ENCODE measurements around the gene ARTN.
A peak's percentile ranks its signal among the peaks of the same experiment; 100 is the strongest.

The ARTN gene

DNA sequence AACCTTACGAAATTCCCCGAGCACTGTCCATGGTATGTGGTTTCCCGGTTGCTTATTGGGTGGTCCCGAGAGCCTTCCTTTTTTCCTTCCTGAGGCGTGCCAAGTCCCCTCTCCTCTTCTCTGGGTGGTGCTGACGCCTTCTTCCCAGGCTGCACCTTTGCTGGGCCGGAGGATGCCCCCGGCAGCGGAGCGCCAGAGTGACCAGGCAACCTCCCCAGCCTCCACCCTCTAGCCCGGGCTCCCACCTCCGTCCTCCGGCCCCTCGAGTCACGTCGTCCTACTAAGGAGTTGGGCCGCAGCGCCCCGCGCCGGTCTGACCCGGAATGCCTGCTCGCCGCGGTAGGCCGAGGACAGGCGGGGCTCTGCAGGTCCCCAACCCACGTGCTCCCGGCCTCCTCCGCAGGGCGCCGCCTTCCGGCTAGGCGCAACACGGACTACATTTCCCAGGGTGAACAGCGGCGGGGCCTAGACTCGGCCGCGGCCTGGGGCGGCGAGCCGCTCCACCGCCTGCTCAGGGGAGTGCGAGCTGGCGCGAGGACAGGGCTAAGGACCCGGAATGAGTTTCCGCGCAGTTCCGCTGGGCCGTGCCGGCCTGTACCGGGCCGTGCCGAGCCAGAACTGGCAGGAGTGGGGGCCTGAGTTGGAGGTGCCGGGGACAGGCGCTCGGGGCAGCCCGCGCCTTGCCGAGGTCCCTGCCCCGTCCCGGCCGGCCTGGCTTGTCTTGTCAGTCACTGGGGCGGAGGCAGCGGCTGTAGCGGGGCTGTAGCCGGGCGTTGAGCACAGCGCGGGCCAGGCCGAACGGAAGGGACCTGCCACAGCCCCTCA, 12.8 kb downstream of the ARTN start, which contains the start of gene IPO13:
IPO13 (plus strand) TSS at position 715 of the 825 bp plus-strand sequence. CDS start 651 bp downstream, outside the sequence.
- peak within 1 kb of the TSS; percentile 90 for H3K4me3 ChIP-seq (ENCODE audit: low read depth, low read length)

DNA sequence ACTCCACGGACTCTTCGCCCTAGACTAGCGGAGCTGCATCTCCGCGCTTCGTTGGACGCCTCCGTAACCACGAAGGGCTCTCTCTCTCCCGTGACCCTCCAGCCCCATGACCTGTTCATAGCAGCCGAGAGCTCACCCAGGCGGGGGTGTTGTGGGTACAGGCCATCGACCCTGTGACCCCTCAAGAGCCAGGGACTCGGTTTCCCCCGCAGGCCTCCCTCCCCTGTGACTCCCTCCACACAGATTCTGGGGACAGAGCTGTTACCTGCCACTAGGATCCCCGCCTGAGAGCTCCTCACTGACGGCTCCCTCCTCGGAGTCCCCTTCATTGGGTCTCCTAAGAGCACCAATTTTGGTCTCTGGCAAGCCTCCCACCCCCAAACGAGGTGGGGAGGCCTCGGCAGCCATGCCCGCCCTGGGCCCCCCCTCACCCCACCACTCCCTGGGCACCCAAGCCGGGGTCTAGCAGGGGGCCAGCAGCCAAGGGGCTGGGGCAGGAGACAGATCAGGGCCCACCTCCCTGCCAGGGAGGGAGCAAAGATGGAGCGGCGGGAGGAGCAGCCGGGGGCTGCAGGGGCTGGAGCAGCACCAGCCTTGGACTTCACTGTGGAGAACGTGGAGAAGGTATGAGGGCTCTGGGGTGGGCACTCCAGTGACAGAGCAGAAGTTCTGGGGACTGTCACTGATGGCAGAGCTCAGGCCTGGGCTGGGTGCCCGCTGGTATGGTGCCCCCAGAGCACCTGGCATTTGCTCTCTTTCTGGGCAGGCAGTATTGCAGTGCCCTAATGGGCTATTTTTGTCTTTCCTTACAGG, 13.7 kb downstream of the ARTN start:
- H3K4me3 ChIP-seq (ENCODE audit: low read depth, low read length) = peak overlapping the region; percentile 90

DNA sequence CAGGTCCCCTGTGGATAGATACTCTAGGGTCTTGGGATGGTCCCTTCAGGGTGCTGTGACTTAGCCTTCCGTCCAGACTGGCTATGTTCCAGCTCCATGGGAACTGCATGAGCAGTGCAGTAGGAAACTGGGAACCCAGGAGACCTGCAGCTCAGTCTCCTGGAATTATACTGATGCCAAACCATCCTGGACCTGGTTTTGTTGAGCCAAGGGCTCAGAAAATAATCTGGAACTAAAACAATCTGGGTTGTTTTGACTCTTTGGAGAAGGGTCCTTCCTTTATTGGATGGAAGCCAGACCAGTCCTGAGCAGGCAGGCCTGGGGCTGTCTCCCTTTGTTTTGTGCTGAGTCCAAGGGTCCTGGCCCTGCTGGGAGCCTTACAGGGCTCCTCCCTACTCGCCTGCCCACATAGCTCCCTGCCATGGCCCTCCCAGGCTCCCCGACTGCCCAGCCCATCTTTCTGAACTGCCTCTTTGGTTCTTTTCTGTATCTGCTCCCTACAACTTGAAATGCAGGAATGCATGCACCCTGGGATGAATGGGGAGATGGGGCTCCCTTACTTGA, 14.4 kb downstream of the ARTN start:
- no peak overlapping the region for H3K4me3 ChIP-seq (ENCODE audit: low read depth, low read length)

DNA sequence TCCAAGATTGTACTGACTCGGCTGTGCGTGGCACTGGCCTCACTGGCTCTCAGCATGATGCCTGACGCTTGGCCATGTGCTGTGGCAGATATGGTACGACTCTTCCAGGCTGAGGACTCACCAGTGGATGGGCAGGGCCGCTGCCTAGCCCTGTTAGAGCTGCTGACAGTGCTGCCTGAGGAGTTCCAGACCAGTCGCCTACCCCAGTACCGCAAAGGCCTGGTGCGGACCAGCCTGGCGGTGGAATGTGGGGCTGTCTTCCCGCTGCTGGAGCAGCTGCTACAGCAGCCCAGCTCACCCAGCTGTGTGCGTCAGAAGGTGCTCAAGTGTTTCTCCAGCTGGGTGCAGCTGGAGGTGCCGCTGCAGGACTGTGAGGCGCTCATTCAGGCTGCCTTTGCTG, 16.1 kb downstream of the ARTN start:
- H3K4me3 ChIP-seq (ENCODE audit: low read depth, low read length) = no peak overlapping the region

DNA sequence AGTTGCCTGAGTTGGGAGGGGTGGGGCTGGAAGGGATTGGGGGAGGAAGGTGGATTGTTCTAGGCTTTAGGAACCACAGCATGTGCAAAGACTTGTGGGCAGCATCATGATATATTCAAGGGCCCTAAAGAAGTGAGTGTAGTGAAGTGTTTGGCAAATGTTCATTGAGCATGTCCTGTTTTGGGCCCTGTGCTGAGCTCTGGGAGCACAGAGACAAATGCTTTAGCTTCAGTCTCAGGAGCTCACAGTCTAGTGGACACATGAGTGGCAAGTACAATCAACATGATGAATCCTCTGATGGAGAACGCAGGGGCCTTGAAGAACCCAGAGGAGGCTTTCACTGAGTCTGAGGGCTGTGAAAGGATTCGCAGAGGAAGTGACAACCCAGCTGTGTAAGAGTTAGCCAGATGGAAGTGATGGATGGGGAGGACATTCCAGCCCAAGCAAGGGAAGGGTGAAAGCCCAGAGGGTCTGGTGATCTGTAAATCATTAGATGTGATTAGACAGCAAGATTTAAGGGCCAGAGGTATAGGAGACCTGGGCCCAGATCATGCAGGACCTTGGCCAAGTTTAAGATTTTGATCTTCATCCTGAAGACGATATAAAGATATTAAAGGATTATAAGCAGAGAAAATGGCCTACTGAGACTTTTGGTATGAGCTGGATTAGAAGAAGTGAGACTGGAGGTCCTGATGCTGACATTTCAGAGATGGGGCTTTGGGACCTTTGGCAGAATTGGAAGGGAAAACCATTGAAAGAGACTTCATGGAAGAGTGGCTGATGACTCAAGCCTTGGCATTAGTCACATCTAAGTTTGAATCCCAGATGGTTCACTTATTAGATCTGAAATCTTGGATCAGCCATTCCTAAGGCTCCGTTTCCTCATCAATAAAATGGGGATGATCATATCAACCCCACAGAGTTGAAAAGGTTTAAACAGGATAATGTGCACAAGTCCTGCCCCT, 17.7 kb downstream of the ARTN start:
- no peak overlapping the region for H3K4me3 ChIP-seq (ENCODE audit: low read depth, low read length)

DNA sequence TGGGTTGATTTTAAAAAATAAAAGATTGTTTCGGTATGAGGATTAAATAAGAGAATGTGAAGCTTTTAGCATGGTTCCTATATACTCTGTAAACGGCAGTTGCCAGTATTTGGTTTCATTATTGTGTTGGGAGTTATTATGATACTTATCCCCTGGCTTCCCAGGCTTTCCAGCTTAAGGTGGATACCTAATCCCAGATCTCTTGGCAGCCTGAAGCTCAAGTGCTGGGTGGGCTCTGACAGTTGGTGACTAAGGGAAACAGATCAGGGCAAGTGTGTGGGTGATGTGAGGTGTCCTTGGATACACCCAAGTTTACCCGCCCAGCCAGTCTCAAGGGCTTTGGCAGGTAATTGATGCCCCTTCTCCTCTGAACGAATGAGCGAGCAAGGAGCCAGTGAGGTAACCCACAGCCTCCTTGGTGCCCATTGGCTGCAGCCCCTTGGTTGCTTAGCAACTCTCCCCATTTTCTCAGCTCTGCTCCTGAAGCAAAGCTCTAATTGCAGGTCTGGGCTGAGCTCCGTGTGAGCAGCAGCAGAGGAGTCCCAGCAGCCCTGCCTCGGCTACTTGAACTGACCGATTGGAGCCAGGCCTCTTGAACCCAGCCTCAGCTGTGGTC, 19.2 kb downstream of the ARTN start:
- no peak overlapping the region for H3K4me3 ChIP-seq (ENCODE audit: low read depth, low read length)

DNA sequence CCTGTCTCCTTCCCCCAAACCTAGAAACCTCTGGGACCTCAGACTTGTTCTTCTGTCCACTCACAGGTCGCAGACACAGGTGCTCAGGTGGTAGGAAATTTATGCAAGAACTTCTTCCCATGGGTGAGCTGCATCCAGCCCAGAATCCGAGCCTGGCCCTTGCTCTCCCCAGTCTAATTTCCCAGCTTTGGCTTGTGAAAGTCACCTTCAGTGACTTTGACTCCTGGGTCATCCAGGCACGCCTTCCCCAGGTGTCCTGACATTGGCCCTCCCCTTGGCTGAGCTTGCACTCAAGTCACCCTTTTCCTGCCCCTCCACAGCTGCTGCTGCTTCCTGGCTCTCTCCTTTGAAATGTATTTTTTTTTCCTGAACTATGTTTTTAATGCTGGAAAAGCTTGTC, 19.8 kb downstream of the ARTN start:
- H3K4me3 ChIP-seq (ENCODE audit: low read depth, low read length) = no peak overlapping the region

DNA sequence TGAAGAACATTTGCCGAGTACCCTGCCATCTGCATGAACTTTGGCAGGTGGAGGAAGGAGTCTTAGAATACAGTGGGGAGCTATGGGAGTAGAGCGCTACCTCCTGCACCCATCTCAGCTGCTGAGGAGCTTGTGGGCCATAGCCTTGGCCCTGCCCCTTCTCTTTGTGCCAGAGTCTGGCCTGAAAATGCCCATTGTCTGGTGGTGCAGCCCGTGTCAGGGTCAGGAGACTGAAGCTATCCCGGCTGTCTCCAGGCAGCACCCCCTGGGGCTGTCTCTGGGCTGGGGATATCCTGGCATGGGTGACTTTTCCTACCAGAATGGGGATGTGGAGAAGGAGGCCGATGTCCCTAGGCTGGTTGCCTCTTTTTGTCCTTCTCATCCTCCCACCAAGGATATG, 20.4 kb downstream of the ARTN start:
- no peak overlapping the region for H3K4me3 ChIP-seq (ENCODE audit: low read depth, low read length)

DNA sequence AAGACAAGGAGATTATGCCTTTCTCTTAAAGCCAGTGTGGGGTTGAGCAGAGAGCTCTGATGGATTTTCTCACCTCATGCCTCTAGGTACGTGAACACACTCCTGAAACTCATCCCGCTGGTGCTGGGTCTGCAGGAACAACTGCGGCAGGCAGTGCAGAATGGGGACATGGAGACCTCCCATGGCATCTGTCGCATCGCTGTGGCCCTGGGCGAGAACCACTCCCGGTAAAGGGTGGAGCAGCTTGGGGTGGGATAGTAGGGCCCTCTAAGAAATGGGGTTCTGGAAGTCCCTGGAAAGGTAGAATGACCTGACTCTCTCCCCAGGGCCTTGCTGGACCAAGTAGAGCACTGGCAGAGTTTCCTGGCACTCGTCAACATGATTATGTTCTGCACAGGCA, 22.6 kb downstream of the ARTN start:
- H3K4me3 ChIP-seq (ENCODE audit: low read depth, low read length) = no peak overlapping the region

DNA sequence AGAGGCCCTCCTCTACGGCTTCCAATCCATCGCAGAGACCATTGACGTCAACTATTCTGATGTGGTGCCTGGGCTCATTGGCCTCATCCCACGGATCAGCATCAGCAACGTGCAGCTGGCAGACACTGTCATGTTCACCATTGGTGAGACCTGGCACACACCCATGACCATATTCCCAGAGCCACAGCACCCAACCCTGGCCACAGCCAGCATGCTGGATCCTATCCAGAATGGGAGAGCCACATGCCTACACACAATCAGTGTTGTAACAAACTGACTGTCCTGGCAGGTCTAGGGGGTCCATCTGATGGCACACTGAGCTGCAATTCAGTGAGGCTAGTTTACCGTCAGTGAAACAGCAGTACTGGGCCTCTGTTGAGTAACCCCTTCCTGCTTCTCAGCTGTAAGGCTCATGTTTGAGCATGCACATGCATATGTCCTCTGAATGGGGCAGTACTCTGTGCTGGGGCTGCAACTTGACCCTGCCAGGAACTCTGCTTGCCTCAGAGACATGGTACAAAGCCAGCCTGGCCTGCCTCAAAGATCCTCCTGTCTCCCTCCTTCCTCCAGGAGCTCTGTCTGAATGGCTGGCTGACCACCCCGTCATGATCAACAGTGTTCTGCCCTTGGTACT, 23.9 kb downstream of the ARTN start:
- H3K4me3 ChIP-seq (ENCODE audit: low read depth, low read length) = no peak overlapping the region

DNA sequence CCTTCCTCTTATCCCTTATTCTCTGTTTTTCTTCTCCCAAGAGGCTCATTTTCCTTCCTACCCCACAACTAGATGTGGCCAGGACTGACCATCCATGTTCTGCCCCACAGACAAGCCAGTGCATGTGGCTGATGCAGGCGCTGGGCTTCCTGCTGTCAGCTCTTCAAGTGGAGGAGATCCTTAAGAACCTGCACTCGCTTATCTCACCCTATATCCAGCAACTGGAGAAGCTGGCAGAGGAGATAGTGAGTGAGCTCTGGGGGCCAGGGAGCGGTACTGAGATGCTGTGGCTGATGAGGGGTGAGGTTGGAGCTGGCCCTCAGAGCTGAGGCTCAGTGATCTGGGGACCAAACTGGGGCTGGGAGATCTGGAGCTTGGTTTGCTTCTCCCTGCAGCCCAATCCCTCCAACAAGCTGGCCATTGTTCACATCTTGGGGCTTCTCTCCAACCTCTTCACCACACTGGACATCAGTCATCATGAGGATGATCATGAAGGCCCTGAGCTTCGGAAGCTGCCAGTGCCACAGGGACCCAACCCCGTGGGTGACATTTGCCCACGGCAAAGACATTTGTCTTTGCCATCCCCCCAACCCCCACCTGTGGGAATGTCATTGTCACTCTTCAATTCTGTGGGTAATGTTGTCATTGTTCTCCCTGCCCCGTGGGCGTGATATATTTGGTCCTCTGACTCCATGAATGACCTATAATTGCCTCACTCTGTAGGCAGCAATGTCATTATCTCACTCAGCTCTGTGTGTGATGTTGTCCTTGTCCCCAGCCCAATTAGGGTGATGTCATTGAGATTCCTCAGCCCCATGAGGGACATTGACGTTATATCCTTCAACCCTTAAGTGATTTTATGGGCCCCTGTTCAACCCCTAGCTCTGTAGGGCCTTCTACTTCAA, 25.0 kb downstream of the ARTN start:
- H3K4me3 ChIP-seq (ENCODE audit: low read depth, low read length) = no peak overlapping the region

DNA sequence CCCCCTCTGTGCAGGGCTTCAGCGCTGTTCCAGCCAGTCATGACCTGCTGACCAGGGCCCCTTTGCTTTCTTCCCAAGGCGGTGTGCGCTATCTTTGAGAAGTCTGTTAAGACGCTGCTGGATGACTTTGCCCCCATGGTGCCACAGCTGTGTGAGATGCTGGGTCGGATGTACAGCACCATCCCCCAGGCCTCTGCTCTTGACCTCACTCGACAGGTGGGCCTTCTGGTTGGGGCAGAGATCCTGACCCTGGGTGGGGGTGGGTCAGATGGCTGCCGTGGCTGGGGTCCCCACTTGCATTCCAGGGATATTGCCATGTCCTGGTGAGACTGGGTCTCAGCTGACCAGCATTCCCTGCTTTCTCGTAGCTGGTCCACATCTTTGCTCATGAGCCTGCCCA, 27.2 kb downstream of the ARTN start:
- no peak overlapping the region for H3K4me3 ChIP-seq (ENCODE audit: low read depth, low read length)

DNA sequence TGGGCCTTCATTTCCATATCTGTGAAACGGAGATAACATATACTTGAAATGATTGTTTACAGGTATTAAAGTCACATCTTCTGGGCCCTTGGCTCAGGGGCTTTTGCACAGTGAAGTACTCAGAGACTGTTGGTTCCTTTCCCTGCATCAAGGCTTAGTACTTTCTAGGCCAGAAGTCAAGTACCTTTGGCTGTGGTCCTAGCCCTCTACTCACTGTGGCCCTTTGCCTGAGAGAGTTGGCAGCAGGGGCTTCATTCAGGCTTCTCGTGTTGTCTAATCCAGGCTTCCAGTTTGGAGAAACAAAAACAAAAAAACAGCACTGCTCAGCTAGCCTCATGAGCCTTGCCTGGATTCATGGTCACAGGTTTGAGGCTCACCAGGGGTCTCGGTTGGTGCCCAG, 28.1 kb downstream of the ARTN start:
- no peak overlapping the region for H3K4me3 ChIP-seq (ENCODE audit: low read depth, low read length)

DNA sequence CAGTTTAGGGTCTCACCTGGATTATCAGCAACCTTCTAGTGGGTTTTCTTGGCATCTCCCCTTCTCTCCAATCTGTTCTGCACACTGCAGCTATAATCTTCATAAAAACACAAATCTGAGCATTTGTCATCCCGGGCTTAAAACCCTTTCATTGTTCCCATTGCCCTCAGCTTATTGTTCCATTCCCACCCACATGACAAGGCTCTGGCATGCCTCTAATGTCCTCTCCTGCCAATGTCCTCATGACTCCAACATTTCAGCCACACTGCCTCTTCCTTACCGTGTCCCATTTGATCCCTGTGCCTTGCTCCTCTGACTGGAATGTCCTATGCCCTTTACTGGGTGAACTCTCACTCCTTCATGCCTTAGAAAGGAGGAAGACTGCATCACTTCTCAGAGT, 28.7 kb downstream of the ARTN start:
- H3K4me3 ChIP-seq (ENCODE audit: low read depth, low read length) = no peak overlapping the region

DNA sequence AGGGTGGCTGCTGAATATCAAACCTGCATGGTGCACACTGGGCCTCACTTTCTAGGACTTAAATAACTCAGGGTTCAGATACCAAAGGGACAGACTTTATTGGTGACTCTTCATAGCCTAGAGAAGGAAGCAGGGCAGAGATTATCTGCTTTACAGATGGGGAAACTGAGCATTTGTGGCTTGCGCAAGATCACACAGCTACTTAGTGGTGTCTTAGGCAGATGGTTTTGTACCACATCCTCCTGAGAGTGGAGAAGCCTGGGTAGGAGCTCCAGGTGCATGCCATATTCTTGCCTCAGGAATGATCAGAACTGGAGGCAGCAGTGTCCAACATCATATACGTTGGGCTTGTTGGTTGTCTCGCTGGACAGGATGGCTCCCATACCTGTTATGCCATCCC, 29.4 kb downstream of the ARTN start:
- no peak overlapping the region for H3K4me3 ChIP-seq (ENCODE audit: low read depth, low read length)

DNA sequence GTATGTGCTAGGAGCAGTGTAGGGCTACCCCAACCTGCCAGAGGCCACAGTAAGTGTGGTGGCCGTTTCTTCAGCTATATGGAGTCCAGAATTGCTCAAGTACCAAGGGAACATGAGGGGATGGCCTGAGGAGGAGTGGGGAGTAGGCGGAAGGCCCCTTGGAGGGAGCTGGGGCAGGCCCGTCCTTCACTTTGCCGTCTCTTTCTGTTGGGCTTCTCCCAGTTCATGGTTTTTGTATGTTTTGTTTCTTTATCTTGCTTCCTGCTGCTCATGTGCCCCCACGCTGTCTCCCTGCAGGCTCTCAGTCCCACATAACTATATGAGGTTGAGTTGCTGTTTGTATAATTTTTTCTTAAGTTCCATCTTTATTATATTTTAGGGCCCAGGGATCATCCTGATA, 30.3 kb downstream of the ARTN start:
- no peak overlapping the region for H3K4me3 ChIP-seq (ENCODE audit: low read depth, low read length)

DNA sequence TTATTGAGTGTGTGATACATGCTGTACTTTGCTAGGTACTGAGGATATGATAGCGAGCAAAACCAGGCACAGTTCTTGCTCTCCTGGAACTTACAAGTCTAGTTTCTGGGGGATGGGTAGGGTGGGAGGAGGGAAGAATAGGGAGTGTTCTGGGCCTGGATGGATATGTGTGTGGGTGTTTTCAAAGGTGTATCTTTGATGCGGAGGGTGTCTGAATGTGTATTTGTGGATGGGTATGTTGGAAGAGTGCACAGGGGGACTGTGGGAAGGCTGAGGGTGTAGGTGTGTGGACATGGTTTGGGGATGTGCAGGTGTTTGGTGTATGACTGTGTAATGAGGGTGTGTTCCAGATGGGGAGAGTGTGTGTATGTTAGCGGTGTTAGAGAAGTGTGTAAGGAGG, 31.7 kb downstream of the ARTN start:
- no peak overlapping the region for H3K4me3 ChIP-seq (ENCODE audit: low read depth, low read length)

DNA sequence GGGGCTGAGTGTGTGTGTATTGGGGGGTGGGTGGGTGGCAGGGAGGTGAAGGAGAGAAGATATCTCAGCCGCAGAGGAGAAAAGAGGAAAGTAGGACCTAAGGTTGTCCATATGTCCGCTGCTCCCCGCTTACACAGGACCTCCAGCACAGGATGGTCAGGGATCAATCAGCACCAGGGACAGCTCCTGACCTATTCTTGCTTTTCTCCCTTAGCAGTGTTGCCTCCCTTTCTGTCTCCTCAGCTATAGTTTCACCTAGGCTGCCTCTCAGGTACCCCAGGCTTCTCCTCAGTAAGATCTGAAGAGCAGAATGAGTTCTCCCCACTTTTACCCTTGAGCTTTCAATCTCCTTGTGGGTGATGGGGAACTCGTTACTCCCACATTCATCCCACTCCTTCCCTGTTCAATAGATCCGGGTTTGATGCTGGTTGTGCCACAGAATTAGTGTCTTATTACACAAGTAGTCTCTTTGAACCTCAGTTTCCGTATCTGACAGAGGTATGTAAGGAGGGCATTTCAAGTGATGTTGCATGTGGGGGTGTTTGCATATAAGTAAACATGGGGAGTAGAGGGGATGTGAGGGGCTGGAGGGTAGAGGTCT, 34.8 kb downstream of the ARTN start:
- H3K4me3 ChIP-seq (ENCODE audit: low read depth, low read length) = no peak overlapping the region

DNA sequence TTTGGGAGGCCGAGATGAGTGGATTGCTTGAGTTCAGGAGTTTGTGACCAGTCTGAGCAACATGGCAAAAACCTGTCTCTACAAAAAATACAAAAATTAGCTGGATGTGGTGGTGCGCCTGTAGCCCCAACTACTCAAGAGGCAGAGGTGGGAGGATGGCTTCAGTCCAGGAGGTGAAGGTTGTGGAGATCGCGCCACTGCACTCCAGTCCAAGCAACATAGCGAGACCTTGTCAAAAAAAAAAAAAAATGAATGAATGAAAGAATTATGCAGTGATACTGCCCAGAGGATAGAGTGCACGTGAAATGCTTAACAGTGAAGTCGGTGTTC, 35.8 kb downstream of the ARTN start:
- H3K4me3 ChIP-seq (ENCODE audit: low read depth, low read length) = no peak overlapping the region

Data from iPS-11a (cell line).